Smooth muscle cell (in vitro differentiated cells): Measurements from ENCODE around the gene GOLT1B. TPM values are rescaled to one million over a fixed set of nuclear protein-coding genes. Genes with fewer than 3 reads are reported as not detected.

Experiments used
- DNase-seq: peaks from one replicate; lab custom pipeline; 2025; ENCODE audit not compliant: unreplicated experiment; lab: John Stamatoyannopoulos, UW
- H2AFZ ChIP-seq: fragments of 200-600 bp; sonication (generic); 2 replicates; pipeline ENCODE4 v1.6.0; 2016; ENCODE audit warnings: antibody characterized with exemption, low read depth, mild to moderate bottlenecking
- H3F3A ChIP-seq: fragments of 200-600 bp; sonication (generic); 2 replicates; pipeline ENCODE4 v1.6.0; 2017; ENCODE audit warnings: antibody characterized with exemption, low read depth
- H3K27ac ChIP-seq: fragments of 200-600 bp; sonication (generic); 2 replicates; pipeline ENCODE4 v1.5.1; 2016; ENCODE audit warnings: low read depth, mild to moderate bottlenecking
- H3K27me3 ChIP-seq: fragments of 200-600 bp; sonication (generic); 2 replicates; pipeline ENCODE4 v1.6.1; 2016; ENCODE audit warnings: low read depth, mild to moderate bottlenecking
- H3K36me3 ChIP-seq: fragments of 200-600 bp; sonication (generic); 2 replicates; pipeline ENCODE4 v1.5.1; 2016; ENCODE audit warnings: low read depth
- H3K4me1 ChIP-seq: fragments of 200-600 bp; sonication (generic); 2 replicates; pipeline ENCODE4 v1.5.1; 2016; ENCODE audit warnings: low read depth
- H3K4me2 ChIP-seq: fragments of 200-600 bp; sonication (generic); 2 replicates; pipeline ENCODE4 v1.6.0; 2016; ENCODE audit warnings: mild to moderate bottlenecking
- H3K4me3 ChIP-seq: fragments of 200-600 bp; sonication (generic); 2 replicates; pipeline ENCODE4 v1.5.1; 2016; ENCODE audit warnings: mild to moderate bottlenecking
- H3K79me2 ChIP-seq: fragments of 200-600 bp; sonication (generic); 2 replicates; pipeline ENCODE4 v1.6.0; 2016; ENCODE audit warnings: low read depth, mild to moderate bottlenecking
- H3K9ac ChIP-seq: fragments of 200-600 bp; sonication (generic); 2 replicates; pipeline ENCODE4 v1.6.0; 2016; ENCODE audit warnings: low read depth
- H3K9me3 ChIP-seq: fragments of 200-600 bp; sonication (generic); replicated peaks from 2 replicates; pipeline ENCODE4 v1.5.1; 2016; ENCODE audit warnings: low read depth
- H4K20me1 ChIP-seq: fragments of 200-600 bp; sonication (generic); 2 replicates; pipeline ENCODE4 v1.6.0; 2016; ENCODE audit warnings: low read depth
- WGBS: methylation state at CpG from one replicate; pipeline ENCODE4 v1.1.7; 2016; ENCODE audit warnings: low lambda C conversion rate; 5-methylcytosine and 5-hydroxymethylcytosine counted together
- polyA plus RNA-seq: library from polyadenylated mRNA; unstranded; fragments of >200 nt; fragmentation: Nextera tagmentation; extraction: Ambion mirVana; gene quantifications from 2 replicates; pipeline ENCODE4 v1.2.1, GENCODE V29; 2016
- total RNA-seq: library from RNA; depleted of rRNA; stranded (reverse); fragments of >200 nt; gene quantifications from 2 replicates; pipeline ENCODE4 v1.2.3, GENCODE V29; 2014
- TF ChIP-seq, protein P1 (sequence below): fragments of 200-600 bp; sonication (generic); IDR thresholded peaks from 2 replicates; pipeline ENCODE4 v1.5.1; 2017; ENCODE audit warnings: borderline replicate concordance, mild to moderate bottlenecking, antibody characterized with exemption; ENCODE audit not compliant: insufficient read depth, poor library complexity, severe bottlenecking

GOLT1B gene
- total and polyA plus RNA-seq, 2 experiments from 2014 or later = 99.5 to 184 TPM

GRCh38 chr12:21566223-21566906, 64.8 kb downstream of the GOLT1B start:
- no peaks in the 10 kb centered on the region for H3K79me2 ChIP-seq
- H4K20me1 ChIP-seq = no peaks in the 10 kb centered on the region
- no peaks in the 10 kb centered on the region for H3F3A ChIP-seq
- H3K4me1 ChIP-seq = no peaks in the 10 kb centered on the region
- TF ChIP-seq, protein P1, sequence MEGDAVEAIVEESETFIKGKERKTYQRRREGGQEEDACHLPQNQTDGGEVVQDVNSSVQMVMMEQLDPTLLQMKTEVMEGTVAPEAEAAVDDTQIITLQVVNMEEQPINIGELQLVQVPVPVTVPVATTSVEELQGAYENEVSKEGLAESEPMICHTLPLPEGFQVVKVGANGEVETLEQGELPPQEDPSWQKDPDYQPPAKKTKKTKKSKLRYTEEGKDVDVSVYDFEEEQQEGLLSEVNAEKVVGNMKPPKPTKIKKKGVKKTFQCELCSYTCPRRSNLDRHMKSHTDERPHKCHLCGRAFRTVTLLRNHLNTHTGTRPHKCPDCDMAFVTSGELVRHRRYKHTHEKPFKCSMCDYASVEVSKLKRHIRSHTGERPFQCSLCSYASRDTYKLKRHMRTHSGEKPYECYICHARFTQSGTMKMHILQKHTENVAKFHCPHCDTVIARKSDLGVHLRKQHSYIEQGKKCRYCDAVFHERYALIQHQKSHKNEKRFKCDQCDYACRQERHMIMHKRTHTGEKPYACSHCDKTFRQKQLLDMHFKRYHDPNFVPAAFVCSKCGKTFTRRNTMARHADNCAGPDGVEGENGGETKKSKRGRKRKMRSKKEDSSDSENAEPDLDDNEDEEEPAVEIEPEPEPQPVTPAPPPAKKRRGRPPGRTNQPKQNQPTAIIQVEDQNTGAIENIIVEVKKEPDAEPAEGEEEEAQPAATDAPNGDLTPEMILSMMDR = no peak
- H3K4me3 ChIP-seq = no peak overlapping the region
- no peaks in the 10 kb centered on the region for H3K27me3 ChIP-seq
- H3K27ac ChIP-seq = no peak overlapping the region
- H3K4me2 ChIP-seq = no peak overlapping the region
- DNase-seq = no peak
- H3K36me3 ChIP-seq = no peaks in the 10 kb centered on the region
- no peaks in the 10 kb centered on the region for H3K9me3 ChIP-seq
- no peak overlapping the region for H3K9ac ChIP-seq
- 83% methylated on average over 5 of the region's 5 CpGs for WGBS
- no peak overlapping the region for H2AFZ ChIP-seq

DNA sequence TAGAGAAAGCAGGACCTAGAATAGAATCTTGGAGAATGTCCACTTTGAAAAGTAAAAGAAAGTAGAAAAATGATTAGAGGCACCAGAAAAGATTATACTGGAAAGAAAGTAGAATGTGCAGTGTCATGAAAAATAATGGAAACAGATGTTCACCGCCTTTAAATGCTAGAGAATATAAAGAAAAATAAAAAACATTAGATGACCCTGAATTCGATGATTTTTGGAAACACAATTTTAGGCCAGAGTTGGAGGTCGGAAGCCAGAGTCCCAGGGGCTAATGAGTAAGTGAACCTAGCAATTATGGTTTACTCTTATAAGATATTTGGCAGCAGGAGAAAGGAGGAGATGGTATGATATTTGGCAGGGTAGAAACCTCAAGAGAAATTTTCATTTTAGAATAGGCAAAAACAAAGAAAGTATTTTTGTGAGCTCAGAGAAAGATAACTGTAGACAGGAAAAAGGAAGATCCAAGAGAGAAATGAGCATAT, 65.4 kb downstream of the GOLT1B start:
- 91% methylated on average over 3 of the region's 3 CpGs for WGBS
- H3K36me3 ChIP-seq = no peaks in the 10 kb centered on the region
- no peaks in the 10 kb centered on the region for H3F3A ChIP-seq
- no peak overlapping the region for H3K4me2 ChIP-seq
- no peaks in the 10 kb centered on the region for H4K20me1 ChIP-seq
- no peak overlapping the region for H3K27ac ChIP-seq
- no peak overlapping the region for H3K4me3 ChIP-seq
- no peaks in the 10 kb centered on the region for H3K4me1 ChIP-seq
- no peak overlapping the region for H3K9ac ChIP-seq
- H3K9me3 ChIP-seq = no peaks in the 10 kb centered on the region
- H2AFZ ChIP-seq = no peak overlapping the region
- TF ChIP-seq, protein P1 = no peak
- H3K79me2 ChIP-seq = no peaks in the 10 kb centered on the region
- no peak for DNase-seq
- H3K27me3 ChIP-seq = no peaks in the 10 kb centered on the region

Other genes with a start within 250 kb of the GOLT1B start
- 2.4 and 5.6 TPM in 2 replicates for gene SLCO1A2, start 166.9 kb upstream of the GOLT1B start, total RNA-seq
- gene SLCO1A2, start 166.9 kb upstream of the GOLT1B start, polyA plus RNA-seq = 1.7 and 1.8 TPM in 2 replicates
- not detected in 2 replicates for gene IAPP, start 128.9 kb upstream of the GOLT1B start, total RNA-seq
- gene IAPP, start 128.9 kb upstream of the GOLT1B start, polyA plus RNA-seq = not detected in 2 replicates
- 11.6 and 14.2 TPM in 2 replicates for gene PYROXD1, start 64.1 kb upstream of the GOLT1B start, total RNA-seq
- gene PYROXD1, start 64.1 kb upstream of the GOLT1B start, polyA plus RNA-seq = 7.7 and 10.1 TPM in 2 replicates
- gene RECQL, start 154 bp upstream of the GOLT1B start, total RNA-seq = 75.3 and 99.4 TPM in 2 replicates
- gene RECQL, start 154 bp upstream of the GOLT1B start, polyA plus RNA-seq = 27.0 and 34.5 TPM in 2 replicates
- gene SPX, start 24.5 kb downstream of the GOLT1B start, total RNA-seq = 0.40 and 0.49 TPM in 2 replicates
- gene SPX, start 24.5 kb downstream of the GOLT1B start, polyA plus RNA-seq = 0.30 TPM in 1 of 2 replicates, not detected in the other
- not detected in 2 replicates for gene GYS2, start 103.1 kb downstream of the GOLT1B start, total RNA-seq
- gene GYS2, start 103.1 kb downstream of the GOLT1B start, polyA plus RNA-seq = not detected in 2 replicates
- gene LDHB, start 156.1 kb downstream of the GOLT1B start, total RNA-seq = 328 and 414 TPM in 2 replicates
- gene LDHB, start 156.1 kb downstream of the GOLT1B start, polyA plus RNA-seq = 416 and 427 TPM in 2 replicates